GM19324 (cell line): ENCODE results near the gene SVOP.
"Not testable (repeated sequence)": the region's sequence is repeated elsewhere in the genome, so short reads cannot be mapped to it uniquely, and the experiment has no call there.

ENCODE experiments used
- ATAC-seq: cut with Tn5 transposase; IDR thresholded peaks from one replicate; pipeline ENCODE4 v1.9.1; 2021; ENCODE audit warnings: mild to moderate bottlenecking, moderate library complexity; ENCODE audit not compliant: unreplicated experiment, low FRiP score

The SVOP gene

GRCh38 chr12:108859141-108859922 lies 161.5 kb downstream of the SVOP start:
- not testable (repeated sequence) for ATAC-seq

DNA sequence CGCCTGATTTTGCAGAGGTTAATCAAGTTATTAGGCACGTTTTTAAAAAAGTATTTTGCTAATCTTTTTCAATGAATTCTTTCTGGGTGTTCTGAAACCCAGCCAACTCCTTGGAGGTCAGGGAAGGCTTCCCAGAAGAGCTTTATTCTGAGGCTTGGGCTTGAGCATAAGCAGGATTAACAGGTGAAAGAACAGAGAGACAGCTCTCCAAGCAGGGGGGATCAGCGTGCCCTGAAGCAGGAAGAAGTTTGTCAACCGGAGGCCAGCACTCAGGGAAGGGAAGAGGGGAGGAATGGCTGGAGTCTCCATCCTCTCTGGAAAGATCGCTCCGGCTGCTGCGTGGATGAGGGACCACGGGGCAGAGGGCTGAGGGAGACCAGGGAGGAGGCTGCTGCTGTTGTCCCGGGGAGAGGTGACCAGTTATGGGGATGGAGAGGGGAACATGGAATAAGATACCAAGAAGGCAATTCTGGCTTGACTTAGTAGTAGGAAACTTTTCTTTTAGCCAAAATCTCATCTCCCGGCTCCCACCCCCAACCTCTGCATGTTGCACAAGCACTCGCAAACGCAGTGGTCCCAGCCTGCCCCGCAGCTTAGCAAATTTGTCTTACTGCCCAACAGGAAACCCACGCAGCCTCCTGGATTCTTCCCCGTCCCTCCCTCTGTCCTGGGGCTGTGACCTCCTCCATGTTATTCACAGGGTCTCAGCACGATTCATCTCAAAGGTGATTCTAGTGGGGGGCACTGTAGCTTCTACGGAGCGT lies 162.4 kb downstream of the SVOP start:
- ATAC-seq: no peak
